ENCODE data around the gene M1AP.

Gene M1AP

DNA sequence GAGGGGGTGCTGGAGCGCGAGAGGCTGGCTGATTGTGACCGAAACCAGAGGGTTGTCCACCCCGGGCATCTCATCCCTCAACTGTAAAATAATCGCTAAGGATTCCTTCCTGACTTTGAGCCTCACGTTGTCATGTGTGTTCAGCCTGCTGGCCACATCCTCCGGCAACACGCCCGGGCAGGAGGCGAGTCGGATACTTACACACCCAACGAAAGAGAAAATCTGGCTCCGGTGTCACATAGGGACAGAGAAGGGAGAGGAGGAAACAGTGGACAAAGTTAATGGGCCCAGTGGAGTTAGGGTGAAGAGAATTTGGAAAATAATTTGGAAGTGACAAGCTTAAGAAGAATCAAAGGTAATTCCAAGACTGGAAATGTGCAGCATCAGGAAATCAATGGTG, 131.5 kb downstream of the M1AP start:
- no peak for DNase-seq

DNA sequence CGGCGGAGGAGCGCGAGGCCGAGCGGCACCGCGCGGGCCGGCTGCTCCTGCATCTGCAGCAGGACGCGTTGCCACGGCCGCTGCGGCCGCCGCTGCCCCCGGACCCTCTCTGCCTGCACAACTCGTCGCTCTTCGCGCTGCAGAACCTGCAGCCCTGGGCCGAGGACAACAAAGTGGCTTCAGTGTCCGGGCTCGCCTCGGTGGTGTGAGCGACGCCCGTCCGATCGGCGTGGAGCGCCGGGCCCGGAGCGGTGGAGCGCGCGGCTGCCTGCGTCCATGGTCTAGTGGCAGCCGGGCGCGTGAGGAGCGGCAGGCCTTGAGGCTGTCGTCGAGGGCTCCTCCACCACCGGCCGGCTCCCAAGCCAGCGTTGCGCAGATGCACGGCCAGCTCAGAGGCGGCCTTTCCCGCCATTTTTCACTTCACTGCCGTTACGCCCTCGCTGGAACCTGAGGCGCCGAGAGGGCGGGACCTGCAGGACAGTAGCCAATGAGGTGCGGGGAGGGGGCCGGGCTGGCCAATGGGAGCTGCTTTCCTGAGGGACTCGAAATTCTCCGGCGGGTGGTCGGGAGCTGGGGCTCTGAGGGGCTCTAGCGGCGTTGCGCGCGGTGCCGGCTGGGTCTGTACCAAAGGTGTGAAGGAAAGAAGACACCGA, 132.0 kb downstream of the M1AP start:
- DNase-seq: peak; percentile 79

DNA sequence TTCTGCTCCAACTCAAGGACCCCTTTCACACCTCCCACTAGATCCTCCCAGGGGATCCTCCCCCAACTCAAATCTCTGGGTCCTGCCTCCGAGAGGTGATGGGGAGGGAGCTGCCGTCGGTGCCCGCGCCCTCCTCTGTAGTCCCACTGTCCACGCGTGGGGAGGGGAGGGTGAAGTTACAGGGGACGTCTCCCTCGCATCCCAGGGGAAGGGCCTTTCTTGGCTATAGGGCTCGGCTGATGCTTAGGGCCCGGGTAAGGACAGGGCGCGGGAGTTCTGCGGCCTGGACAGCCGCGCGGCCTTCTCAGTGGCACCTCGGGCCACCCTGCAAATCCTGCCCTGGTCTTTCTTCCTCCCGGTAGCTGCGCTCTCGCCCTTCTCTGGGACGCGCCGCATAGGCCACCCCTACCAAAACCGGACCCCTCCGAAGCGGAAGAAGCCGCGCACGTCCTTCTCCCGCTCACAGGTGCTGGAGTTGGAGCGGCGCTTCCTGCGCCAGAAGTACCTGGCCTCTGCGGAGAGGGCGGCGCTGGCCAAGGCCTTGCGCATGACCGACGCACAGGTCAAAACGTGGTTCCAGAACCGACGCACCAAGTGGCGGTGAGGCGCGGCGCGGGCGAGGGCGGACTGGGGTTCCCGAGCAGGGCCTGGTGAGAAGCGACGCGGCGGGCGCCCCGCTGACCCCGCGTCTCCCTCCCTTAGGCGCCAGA, 132.7 kb downstream of the M1AP start:
- DNase-seq: no peak

- DNase-seq: no peak
Measured at GRCh38 chr2:74514368-74515270, 133.5 kb downstream of the M1AP start, which contains the start of gene TLX2. TSS of gene TLX2 (plus strand) at chr2:74514450. CDS start at chr2:74514807, 357 bp downstream.

- DNase-seq: peak; percentile 24
Measured at GRCh38 chr2:74513605-74514367, 134.3 kb downstream of the M1AP start.

DNA sequence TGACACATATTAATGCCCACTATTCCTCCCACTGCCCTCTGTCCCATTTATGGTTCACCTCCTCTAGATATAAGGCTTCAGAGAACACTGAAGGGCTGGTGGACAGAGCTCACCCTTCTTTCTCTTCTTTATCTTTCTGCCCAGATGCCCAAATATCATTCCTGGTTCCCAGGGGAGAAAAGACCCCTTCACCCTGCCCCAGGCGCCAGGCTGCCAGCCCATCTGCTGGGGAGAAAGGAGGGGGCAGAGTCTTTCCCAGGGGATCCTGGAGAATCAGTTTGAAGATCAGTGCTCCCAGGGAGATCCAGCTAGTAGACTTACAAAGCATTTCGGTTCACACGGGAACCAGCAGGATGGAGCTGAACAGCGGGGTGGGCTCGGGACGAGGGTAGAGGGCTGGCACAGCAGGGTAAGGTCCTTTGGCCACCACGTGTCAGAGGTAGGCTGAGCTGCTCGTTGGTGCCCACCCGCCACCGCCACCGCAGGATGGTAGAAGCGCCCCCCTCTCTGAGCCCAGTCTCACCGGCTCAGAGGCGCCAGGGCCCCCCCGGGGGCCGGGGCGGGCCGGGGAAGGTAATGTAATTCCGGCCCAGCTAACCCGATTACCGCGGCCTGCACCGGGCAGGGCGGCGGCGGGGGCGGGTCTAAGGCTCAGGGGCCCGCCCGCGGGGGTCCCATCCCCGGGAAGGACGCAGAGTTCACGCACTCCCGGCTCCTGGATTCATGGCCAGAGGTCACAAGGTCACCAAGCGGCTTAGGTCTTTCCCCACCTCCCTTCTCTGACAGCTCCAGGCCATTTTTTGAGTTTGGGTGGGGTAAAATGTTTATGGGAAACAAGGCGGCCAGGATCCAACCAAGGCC, 135.2 kb downstream of the M1AP start:
- no peak for DNase-seq

DNA sequence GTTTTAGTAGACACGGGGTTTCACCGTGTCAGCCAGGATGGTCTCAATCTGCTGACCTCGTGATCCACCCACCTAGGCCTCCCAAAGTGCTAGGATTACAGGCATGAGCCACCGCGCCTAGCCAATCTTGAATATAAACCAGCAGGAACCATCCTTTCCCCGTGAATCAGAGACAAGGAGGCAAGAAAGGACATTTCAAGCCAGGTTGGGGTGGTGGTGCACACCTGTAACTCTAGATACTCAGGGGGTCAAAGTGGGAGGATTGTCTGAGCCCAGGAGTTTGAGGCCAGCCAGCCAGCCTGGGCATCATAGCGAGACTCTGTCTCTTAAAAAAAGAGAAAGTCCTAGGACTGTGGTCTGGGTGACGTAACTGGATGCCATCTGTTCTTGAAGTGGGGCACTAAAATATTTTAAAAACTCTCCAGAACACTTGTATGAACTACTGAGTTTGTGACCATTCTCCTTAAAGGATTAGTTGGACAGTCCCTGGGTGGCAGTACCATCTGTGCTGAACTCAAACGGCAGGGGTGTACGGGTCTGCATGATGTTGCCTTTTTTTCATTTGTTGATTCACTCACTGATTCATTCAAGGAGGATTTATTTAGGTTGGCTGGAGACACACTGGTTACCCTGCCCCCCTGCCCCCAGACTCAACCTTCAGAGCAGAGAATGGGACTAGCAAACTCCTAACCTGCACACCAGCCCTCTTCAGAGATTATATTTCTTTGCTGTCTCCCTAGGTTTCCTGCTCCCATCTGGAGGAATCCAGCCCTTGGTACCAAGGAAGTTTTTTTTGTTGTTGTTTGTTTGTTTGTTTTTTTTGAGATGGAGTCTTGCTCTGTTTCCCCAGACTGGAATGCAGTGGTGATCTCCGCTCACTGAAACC, 136.8 kb downstream of the M1AP start:
- DNase-seq: no peak

DNA sequence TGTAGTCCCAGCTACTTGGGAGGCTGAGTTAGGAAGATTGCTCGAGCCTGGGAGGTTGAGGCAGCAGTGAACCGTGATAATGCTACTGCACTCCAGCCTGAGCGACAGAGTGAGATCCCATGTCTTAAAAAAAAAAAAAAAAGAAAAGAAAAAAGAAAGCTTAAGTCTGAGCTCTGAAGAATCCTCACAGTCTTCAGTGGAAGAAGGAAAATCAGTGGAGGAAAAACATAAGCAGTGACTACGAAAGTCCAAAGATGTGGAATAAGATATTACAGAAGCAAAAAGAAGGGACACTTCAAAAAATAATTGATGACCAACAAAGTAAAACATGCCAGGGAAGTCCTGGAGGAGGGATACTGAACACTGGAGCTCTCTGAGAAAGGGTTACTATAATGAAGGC, 137.9 kb downstream of the M1AP start:
- no peak for DNase-seq

DNA sequence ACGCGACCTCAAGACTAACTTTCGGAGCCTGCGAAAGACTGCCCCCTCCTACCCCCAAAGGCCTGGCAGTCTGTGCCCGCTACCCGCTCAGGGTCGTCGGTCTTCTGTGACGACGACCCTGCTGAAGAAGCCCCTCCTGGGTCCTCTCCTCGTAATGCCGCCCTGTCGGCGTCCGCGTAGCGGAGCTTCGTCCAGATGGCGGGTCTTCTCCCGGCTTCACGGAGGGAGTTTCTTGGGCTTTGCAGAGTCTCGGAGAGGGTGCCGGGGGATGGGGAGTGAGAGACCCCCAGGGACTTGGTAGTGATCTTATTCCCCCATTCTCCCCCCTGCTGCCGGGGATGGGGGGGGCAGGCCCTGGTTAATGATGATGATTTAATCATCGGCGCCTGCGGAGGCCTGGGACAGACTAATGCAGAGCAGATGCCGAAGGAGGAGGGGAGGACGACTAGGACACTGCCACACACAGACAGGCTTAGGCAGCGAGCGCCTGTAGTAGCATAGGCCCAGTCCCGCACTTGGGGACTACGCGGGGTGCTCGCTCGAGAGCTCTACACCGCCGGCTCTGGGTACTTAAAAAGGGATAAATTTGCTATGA, 140.1 kb downstream of the M1AP start:
- DNase-seq: no peak
